HG02970 (cell line): Measurements from ENCODE around the gene LAMB3.

ENCODE experiments used
- ATAC-seq: cut with Tn5 transposase; IDR thresholded peaks from one replicate; pipeline ENCODE4 v1.9.1; 2021; ENCODE audit warnings: mild to moderate bottlenecking, moderate library complexity, moderate number of reproducible peaks; ENCODE audit not compliant: unreplicated experiment, low FRiP score

LAMB3 gene

DNA sequence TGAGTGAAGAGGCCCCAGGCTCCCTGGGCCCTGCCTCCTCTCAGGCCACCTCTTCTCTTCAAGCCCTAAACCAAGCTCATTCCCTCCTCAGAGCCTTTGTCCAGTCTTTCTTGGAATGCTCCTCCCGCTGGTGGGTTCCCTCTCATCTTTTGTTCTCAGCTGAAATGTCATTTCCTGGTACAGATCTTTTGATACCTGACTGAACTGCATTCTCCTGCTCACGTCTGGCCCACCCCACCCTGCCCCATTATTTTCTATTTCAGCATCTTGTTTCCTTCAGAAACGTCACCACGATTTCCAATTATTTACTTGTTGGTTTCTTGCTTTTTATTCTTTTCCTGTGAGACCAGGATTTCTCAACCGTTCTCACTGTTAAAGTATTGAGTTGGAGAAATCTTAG is 16.4 kb downstream of the LAMB3 start:
- no peak for ATAC-seq

- no peak for ATAC-seq
Observed at GRCh38 chr1:209634005-209634737, 18.1 kb downstream of the LAMB3 start.

DNA sequence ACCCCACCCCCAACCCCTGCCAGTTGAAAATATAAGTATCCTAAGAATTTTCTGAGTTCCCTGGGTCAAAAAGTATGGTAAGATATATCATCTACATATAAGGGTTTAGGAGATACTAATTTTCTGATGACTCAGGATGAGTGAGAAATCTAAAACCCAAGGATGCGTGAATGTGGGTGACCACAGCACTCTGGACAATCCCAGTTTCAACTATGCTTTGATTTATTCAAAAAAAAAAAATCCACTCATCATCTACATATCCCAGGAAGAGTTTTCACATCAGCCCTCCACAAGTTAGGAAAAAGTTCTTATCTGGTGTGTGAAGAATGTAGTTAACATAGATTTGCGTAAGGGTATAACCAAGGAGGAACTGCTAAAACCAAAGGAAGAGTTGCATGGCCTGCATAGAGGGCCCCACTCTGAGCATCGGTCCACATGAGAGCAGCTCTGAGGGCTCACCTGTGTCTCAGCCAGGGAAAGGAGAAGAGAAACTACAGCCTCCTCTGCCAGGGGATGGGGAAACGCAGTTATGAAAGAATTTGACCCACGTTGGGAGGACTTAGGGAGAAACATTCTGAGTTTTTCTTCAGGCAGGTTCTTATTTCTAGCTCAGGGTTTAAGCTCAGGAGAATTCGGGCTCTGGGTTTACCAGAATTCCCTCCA is 18.8 kb downstream of the LAMB3 start:
- ATAC-seq: no peak

GRCh38 chr1:209630383-209631225 is 21.6 kb downstream of the LAMB3 start:
- ATAC-seq: no peak

GRCh38 chr1:209629621-209630382 is 22.4 kb downstream of the LAMB3 start:
- ATAC-seq: no peak

DNA sequence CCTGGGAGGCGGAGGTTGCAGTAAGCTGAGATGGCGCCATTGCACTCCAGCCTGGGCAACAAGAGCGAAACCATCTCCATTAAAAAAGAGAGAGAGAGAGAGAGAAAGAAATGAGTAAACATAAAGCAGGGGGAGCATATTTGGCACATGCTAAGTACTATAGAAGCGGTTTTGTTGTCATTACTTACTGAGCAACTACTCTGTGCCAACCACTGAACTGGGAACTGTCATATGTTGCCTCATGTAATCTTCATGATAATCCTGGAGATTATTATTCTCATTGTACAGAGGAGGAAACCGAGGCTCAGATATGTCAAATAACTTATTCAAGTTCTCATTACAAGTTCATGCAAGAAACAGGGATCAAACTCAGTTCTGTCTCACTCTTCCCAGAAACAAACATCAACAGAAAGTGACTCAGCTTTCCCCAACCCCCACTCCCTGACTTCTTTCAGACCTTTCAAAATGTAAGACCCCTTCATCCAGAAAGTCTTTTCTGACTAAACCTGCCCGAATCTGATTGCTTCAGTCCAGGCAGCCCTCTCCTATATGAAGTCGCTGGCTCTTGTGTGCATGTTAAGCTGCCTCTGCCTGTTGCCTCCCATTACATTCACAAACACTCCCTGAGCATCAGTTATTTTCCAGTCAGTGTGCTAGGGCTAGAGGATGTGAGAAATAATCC is 23.5 kb downstream of the LAMB3 start:
- no peak for ATAC-seq

- peak; percentile 65 for ATAC-seq
Observed at GRCh38 chr1:209627732-209628196, 24.5 kb downstream of the LAMB3 start.

DNA sequence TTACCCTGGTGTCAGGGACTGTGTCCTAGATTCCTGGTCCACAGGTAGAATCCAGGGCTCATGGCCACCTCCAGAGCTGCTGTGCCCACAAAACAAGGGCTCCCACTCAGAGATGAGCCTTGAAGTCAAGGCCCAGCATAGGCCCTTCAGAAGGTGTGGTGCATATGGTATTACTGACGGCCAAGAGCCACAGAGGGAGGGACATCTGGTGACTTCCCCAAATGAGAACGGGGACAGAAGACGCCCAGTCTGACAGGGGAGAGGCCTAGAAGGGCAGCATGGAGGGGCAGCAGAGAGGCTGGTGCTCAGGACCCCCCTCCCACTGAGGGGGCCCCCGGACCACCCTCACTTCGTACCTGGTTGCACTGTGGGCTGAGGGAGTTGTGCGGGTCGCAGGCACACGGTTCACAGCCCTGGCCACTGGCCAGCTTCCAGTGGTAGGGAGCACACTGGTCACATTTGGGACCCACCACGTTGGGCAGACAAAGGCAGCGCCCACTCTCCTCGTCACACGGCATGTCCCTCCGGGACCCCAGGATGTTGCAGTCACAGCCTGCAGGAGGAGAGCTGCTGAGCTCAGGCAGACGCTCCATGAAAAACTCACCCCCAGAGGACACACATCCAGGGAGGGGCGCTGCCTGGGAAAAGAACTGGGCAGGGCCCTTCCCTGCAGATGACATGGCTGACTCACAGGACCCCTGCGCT is 25.0 kb downstream of the LAMB3 start:
- no peak for ATAC-seq

GRCh38 chr1:209626346-209627026 is 25.7 kb downstream of the LAMB3 start:
- no peak for ATAC-seq

GRCh38 chr1:209625791-209626285 is 26.4 kb downstream of the LAMB3 start:
- no peak for ATAC-seq

GRCh38 chr1:209624558-209625549 is 27.4 kb downstream of the LAMB3 start:
- ATAC-seq: no peak

DNA sequence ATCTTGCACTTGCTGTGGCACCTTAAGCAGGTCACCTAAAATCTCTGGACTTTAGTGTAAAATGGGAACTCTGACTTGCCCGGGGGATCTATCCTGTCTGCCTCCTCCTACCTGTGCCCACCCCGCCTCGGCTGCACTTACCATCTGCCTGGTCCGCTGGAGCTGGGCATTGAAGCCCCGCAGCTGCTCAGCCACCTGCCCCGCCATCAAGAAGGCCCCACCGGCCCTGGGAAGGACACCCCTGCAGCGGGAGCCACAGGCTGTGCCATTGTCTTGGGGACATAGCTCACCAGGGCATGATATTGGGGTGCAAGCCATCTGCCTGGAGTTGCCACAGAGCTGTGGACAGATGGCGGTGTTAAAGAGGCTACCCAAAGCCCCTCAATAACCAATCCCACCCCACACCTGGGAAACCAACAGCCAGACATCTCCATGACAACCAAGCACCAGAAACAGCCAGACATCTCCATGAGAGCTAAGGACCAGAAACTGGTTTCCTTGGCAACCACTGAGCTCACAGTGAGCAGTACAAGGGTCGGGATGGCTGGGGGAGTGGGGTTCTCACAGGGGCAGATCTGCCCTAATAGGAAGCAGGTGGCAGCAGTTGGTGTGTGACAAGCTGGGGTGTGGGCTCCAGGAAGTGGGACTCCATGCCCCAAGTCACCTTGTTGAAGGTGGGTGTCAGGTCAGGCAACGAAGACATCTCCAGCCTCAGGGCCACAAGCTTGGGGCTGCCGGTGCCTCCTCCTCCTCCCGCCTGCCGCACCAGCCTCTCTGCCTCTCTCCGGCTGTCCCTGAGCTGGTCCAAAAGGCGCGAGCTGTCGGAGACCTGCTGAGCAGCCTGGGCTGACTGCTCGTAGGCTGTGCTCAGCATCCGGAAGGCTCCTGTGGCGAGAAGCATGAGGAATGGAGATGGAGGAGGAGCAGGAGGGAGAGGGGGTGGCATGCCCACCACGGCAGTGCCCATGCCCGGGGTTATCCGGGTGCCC is 29.1 kb downstream of the LAMB3 start:
- no peak for ATAC-seq

GRCh38 chr1:209621741-209622655 is 30.2 kb downstream of the LAMB3 start:
- ATAC-seq: no peak

GRCh38 chr1:209621286-209621685 is 30.9 kb downstream of the LAMB3 start:
- no peak for ATAC-seq

DNA sequence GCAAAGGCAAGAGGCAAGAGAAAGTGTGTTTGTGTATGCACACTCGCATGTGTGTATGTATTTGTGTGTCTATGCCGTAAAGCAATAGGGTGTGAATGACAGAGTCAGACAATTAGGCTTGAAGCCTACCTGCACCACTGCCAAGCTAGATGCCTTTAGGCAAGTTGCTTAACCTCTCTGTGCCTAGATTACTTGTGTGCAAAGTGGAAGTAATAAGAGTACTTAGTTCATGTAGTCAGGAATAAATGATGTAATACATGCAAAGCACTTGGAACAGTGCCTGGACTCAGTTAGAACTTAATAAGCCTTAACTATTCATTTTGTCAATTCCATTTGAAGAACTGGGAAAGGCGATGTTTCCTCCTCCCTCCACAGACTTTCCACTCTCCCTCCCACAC is 31.7 kb downstream of the LAMB3 start:
- no peak for ATAC-seq
